Smooth muscle cell (in vitro differentiated cells): Measurements from ENCODE around the gene SPDEF. TPM values are rescaled to one million over a fixed set of nuclear protein-coding genes. Genes with fewer than 3 reads are reported as not detected.

Source experiments
- DNase-seq: peaks from one replicate; lab custom pipeline; 2025; ENCODE audit not compliant: unreplicated experiment; lab: John Stamatoyannopoulos, UW
- H2AFZ ChIP-seq: fragments of 200-600 bp; sonication (generic); 2 replicates; pipeline ENCODE4 v1.6.0; 2016; ENCODE audit warnings: antibody characterized with exemption, low read depth, mild to moderate bottlenecking
- H3F3A ChIP-seq: fragments of 200-600 bp; sonication (generic); 2 replicates; pipeline ENCODE4 v1.6.0; 2017; ENCODE audit warnings: antibody characterized with exemption, low read depth
- H3K27ac ChIP-seq: fragments of 200-600 bp; sonication (generic); 2 replicates; pipeline ENCODE4 v1.5.1; 2016; ENCODE audit warnings: low read depth, mild to moderate bottlenecking
- H3K27me3 ChIP-seq: fragments of 200-600 bp; sonication (generic); 2 replicates; pipeline ENCODE4 v1.6.1; 2016; ENCODE audit warnings: low read depth, mild to moderate bottlenecking
- H3K36me3 ChIP-seq: fragments of 200-600 bp; sonication (generic); 2 replicates; pipeline ENCODE4 v1.5.1; 2016; ENCODE audit warnings: low read depth
- H3K4me1 ChIP-seq: fragments of 200-600 bp; sonication (generic); 2 replicates; pipeline ENCODE4 v1.5.1; 2016; ENCODE audit warnings: low read depth
- H3K4me2 ChIP-seq: fragments of 200-600 bp; sonication (generic); 2 replicates; pipeline ENCODE4 v1.6.0; 2016; ENCODE audit warnings: mild to moderate bottlenecking
- H3K4me3 ChIP-seq: fragments of 200-600 bp; sonication (generic); 2 replicates; pipeline ENCODE4 v1.5.1; 2016; ENCODE audit warnings: mild to moderate bottlenecking
- H3K79me2 ChIP-seq: fragments of 200-600 bp; sonication (generic); 2 replicates; pipeline ENCODE4 v1.6.0; 2016; ENCODE audit warnings: low read depth, mild to moderate bottlenecking
- H3K9ac ChIP-seq: fragments of 200-600 bp; sonication (generic); 2 replicates; pipeline ENCODE4 v1.6.0; 2016; ENCODE audit warnings: low read depth
- H3K9me3 ChIP-seq: fragments of 200-600 bp; sonication (generic); replicated peaks from 2 replicates; pipeline ENCODE4 v1.5.1; 2016; ENCODE audit warnings: low read depth
- H4K20me1 ChIP-seq: fragments of 200-600 bp; sonication (generic); 2 replicates; pipeline ENCODE4 v1.6.0; 2016; ENCODE audit warnings: low read depth
- CTCF ChIP-seq: fragments of 200-600 bp; sonication (generic); IDR thresholded peaks from 2 replicates; pipeline ENCODE4 v1.5.1; 2017; ENCODE audit warnings: borderline replicate concordance, mild to moderate bottlenecking, antibody characterized with exemption; ENCODE audit not compliant: insufficient read depth, poor library complexity, severe bottlenecking
- WGBS: methylation state at CpG from one replicate; pipeline ENCODE4 v1.1.7; 2016; ENCODE audit warnings: low lambda C conversion rate; 5-methylcytosine and 5-hydroxymethylcytosine counted together
- polyA plus RNA-seq: library from polyadenylated mRNA; unstranded; fragments of >200 nt; fragmentation: Nextera tagmentation; extraction: Ambion mirVana; gene quantifications from 2 replicates; pipeline ENCODE4 v1.2.1, GENCODE V29; 2016
- total RNA-seq: library from RNA; depleted of rRNA; stranded (reverse); fragments of >200 nt; gene quantifications from 2 replicates; pipeline ENCODE4 v1.2.3, GENCODE V29; 2014

The SPDEF gene
- total and polyA plus RNA-seq, 2 experiments from 2014 or later = 0.16 TPM; not detected in 1

- Histone ChIP-seq H3K79me2 (no peaks in the 10 kb centered on the region), H3K4me1 (peaks cover 3% of the 10 kb centered on the region), H3K27ac (no peak overlapping the region), H4K20me1 (no peaks in the 10 kb centered on the region), H2AFZ (no peak overlapping the region), H3K36me3 (no peaks in the 10 kb centered on the region), H3K9ac (no peak overlapping the region), H3K27me3 (no peaks in the 10 kb centered on the region), H3F3A (no peaks in the 10 kb centered on the region), H3K4me2 (no peak overlapping the region), H3K4me3 (no peak overlapping the region), H3K9me3 (no peaks in the 10 kb centered on the region)
- 96% methylated on average over 28 of the region's 28 CpGs for WGBS
- no peak for DNase-seq
- no peak for TF ChIP-seq CTCF
These were observed 34.5 kb downstream of the SPDEF start for GRCh38 chr6:34521463-34522285.

GRCh38 chr6:34520645-34521462 is 35.3 kb downstream of the SPDEF start:
- TF ChIP-seq CTCF = no peak

GRCh38 chr6:34519971-34520644 is 36.0 kb downstream of the SPDEF start:
- no peaks in the 10 kb centered on the region for H3K36me3 ChIP-seq
- H3K9ac ChIP-seq = no peak overlapping the region
- DNase-seq = no peak
- no peaks in the 10 kb centered on the region for H4K20me1 ChIP-seq
- no peak overlapping the region for H2AFZ ChIP-seq
- WGBS = 87% methylated on average over 8 of the region's 8 CpGs
- H3K4me1 ChIP-seq = peaks cover 3% of the 10 kb centered on the region
- H3K27ac ChIP-seq = no peak overlapping the region
- no peak overlapping the region for H3K4me2 ChIP-seq
- H3F3A ChIP-seq = no peaks in the 10 kb centered on the region
- no peaks in the 10 kb centered on the region for H3K9me3 ChIP-seq
- H3K4me3 ChIP-seq = no peak overlapping the region
- no peak for TF ChIP-seq CTCF
- no peaks in the 10 kb centered on the region for H3K27me3 ChIP-seq
- no peaks in the 10 kb centered on the region for H3K79me2 ChIP-seq

More at GRCh38 chr6:34520645-34521462, 35.3 kb downstream of the SPDEF start:
- no peak for DNase-seq
- WGBS = 90% methylated on average over 24 of the region's 24 CpGs
- no peak overlapping the region for H3K4me3 ChIP-seq
- no peaks in the 10 kb centered on the region for H3F3A ChIP-seq
- H3K27ac ChIP-seq = no peak overlapping the region
- no peaks in the 10 kb centered on the region for H3K9me3 ChIP-seq
- H3K9ac ChIP-seq = no peak overlapping the region
- no peak overlapping the region for H3K4me2 ChIP-seq
- no peak overlapping the region for H2AFZ ChIP-seq
- no peaks in the 10 kb centered on the region for H3K4me1 ChIP-seq
- H3K27me3 ChIP-seq = no peaks in the 10 kb centered on the region
- no peaks in the 10 kb centered on the region for H3K36me3 ChIP-seq
- no peaks in the 10 kb centered on the region for H3K79me2 ChIP-seq
- H4K20me1 ChIP-seq = no peaks in the 10 kb centered on the region
